Suprapubic skin (tissue), 4 donors: ENCODE results near the gene MKNK2. TPM values are rescaled to one million over a fixed set of nuclear protein-coding genes. Genes with fewer than 3 reads are reported as not detected.

ENCODE experiments used
- DNase-seq, 2 donors: peaks; one replicate each; pipeline ENCODE4 v3.0.0-alpha.2; 2019; ENCODE audit warnings: low spot score in 2 of 2
- H3K27ac ChIP-seq: fragments of 200-600 bp; sonication (generic); one replicate; pipeline ENCODE4 v1.5.1; 2019
- H3K27me3 ChIP-seq: fragments of 200-600 bp; sonication (generic); one replicate; pipeline ENCODE4 v1.5.1; 2019
- H3K36me3 ChIP-seq: fragments of 200-600 bp; sonication (generic); one replicate; pipeline ENCODE4 v1.5.1; 2019
- H3K4me1 ChIP-seq: fragments of 200-600 bp; sonication (generic); one replicate; pipeline ENCODE4 v1.5.1; 2019
- H3K4me3 ChIP-seq: fragments of 200-600 bp; sonication (generic); one replicate; pipeline ENCODE4 v1.5.1; 2019; ENCODE audit warnings: mild to moderate bottlenecking
- H3K9me3 ChIP-seq: fragments of 200-600 bp; sonication (generic); one replicate; pipeline ENCODE4 v1.5.1; 2019
- EP300 ChIP-seq: sonication (generic); formaldehyde crosslinking; IDR thresholded peaks from one replicate; pipeline ENCODE4 v1.6.1; 2017; ENCODE audit warnings: antibody characterized with exemption
- POLR2A ChIP-seq, 2 donors: fragments of 450-650 bp; IDR thresholded peaks; one replicate each; pipeline ENCODE4 v1.6.1; 2017; ENCODE audit warnings: antibody characterized with exemption in 2 of 2, mild to moderate bottlenecking in 2 of 2, moderate library complexity in 2 of 2
- POLR2AphosphoS5 ChIP-seq, 3 donors: sonication (generic); formaldehyde crosslinking; IDR thresholded peaks; one replicate each; pipeline ENCODE4 v1.6.1; 2017; ENCODE audit warnings: antibody characterized with exemption in 3 of 3
- WGBS: methylation state at CpG from one replicate; pipeline ENCODE4 v1.1.5; 2018; 5-methylcytosine and 5-hydroxymethylcytosine counted together
- total RNA-seq, 4 donors: library from RNA; depleted of rRNA; stranded (reverse); fragments of >200 nt; gene quantifications; one replicate each; pipeline ENCODE4 v1.1.0, GENCODE V29; 2016
- TF ChIP-seq, protein P1 (sequence below), 2 donors: fragments of 200-600 bp in 1 of 2; fragments of 450-650 bp in 1 of 2; sonication (generic) in 1 of 2; IDR thresholded peaks; one replicate each; pipeline ENCODE4 v1.5.1; 2016 to 2019; ENCODE audit warnings: antibody characterized with exemption in 2 of 2, mild to moderate bottlenecking in 1 of 2, moderate library complexity in 1 of 2

The MKNK2 gene
- total RNA-seq, 4 donors from 2014 or later = 209 to 249 (median 219) TPM

GRCh38 chr19:2041433-2041682 is 9.7 kb downstream of the MKNK2 start:
- peak overlapping the region; percentile 82 for H3K27ac ChIP-seq
- peaks cover 70% of the 10 kb centered on the region for H3K4me1 ChIP-seq
- H3K36me3 ChIP-seq = peaks cover 65% of the 10 kb centered on the region
- no peaks in the 10 kb centered on the region for H3K27me3 ChIP-seq
- TF ChIP-seq EP300 (no peak), POLR2A (IDR thresholded peaks at IDR 0.05) (no peak), POLR2AphosphoS5 (IDR thresholded peaks at IDR 0.05) (no peak)
- TF ChIP-seq, protein P1, sequence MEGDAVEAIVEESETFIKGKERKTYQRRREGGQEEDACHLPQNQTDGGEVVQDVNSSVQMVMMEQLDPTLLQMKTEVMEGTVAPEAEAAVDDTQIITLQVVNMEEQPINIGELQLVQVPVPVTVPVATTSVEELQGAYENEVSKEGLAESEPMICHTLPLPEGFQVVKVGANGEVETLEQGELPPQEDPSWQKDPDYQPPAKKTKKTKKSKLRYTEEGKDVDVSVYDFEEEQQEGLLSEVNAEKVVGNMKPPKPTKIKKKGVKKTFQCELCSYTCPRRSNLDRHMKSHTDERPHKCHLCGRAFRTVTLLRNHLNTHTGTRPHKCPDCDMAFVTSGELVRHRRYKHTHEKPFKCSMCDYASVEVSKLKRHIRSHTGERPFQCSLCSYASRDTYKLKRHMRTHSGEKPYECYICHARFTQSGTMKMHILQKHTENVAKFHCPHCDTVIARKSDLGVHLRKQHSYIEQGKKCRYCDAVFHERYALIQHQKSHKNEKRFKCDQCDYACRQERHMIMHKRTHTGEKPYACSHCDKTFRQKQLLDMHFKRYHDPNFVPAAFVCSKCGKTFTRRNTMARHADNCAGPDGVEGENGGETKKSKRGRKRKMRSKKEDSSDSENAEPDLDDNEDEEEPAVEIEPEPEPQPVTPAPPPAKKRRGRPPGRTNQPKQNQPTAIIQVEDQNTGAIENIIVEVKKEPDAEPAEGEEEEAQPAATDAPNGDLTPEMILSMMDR (IDR thresholded peaks at IDR 0.05) = no peak
- no peaks in the 10 kb centered on the region for H3K9me3 ChIP-seq
- WGBS = 45% methylated on average over 4 of the region's 6 CpGs
- H3K4me3 ChIP-seq = peak overlapping the region; percentile 34
- DNase-seq = peak in 1 of 2 donors; percentile 78

- no peak overlapping the region for H3K4me3 ChIP-seq
- H3K36me3 ChIP-seq = peaks cover 60% of the 10 kb centered on the region
- TF ChIP-seq, protein P1 (IDR thresholded peaks at IDR 0.05) = no peak
- TF ChIP-seq POLR2AphosphoS5 (IDR thresholded peaks at IDR 0.05) = no peak
- no peak for TF ChIP-seq EP300
- TF ChIP-seq POLR2A (IDR thresholded peaks at IDR 0.05) = no peak
- peaks cover 64% of the 10 kb centered on the region for H3K4me1 ChIP-seq
- H3K27me3 ChIP-seq = no peaks in the 10 kb centered on the region
- H3K27ac ChIP-seq = peak overlapping the region; percentile 82
- H3K9me3 ChIP-seq = no peaks in the 10 kb centered on the region
- peak in 1 of 2 donors; percentile 71 for DNase-seq
- 77% methylated on average over 8 of the region's 28 CpGs for WGBS
Measured at GRCh38 chr19:2040647-2041432, 10.2 kb downstream of the MKNK2 start.

DNA sequence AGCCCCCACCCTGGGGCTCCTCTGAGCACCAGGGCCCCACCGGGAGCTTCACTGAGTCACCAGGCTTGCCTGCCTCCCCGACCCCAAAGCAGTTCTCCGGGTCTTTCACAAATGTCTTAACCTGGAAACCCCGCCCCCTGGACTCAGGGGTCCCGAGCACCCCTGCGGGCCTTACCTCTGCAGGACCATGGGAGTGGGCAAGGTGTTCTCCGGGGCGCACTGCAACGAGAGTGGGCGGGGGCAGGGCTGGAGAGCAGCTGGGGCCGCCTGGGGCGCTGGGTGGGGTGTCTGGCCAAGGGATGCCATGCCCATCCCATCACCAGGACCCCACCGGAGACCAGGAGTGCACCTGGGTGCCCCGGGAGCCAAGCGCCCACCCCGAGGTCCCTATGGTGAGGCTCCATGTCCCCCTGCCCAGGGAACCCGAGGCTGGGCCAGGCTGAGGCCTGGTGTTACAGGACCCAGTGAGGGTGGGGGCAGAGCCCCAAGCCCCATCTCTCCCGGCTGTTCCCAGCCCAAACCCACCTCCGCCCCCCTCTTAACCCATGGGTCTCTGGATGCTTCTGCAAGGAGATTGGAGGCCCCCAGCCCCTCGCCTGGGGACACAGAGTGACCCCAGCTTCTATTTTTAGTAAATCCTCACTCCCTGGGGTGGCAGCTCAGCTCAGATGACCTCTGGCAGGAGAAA is 10.9 kb downstream of the MKNK2 start:
- Histone ChIP-seq H3K9me3 (peaks cover 5% of the 10 kb centered on the region), H3K27ac (peak overlapping the region; percentile 82), H3K27me3 (no peaks in the 10 kb centered on the region), H3K4me3 (no peak overlapping the region), H3K36me3 (peaks cover 52% of the 10 kb centered on the region), H3K4me1 (peaks cover 57% of the 10 kb centered on the region)
- 100% methylated on average over 2 of the region's 20 CpGs for whole genome bisulfite sequencing
- TF ChIP-seq POLR2A (IDR thresholded peaks at IDR 0.05) (no peak), POLR2AphosphoS5 (IDR thresholded peaks at IDR 0.05) (no peak), EP300 (no peak)
- TF ChIP-seq, protein P1 (IDR thresholded peaks at IDR 0.05) = no peak
- DNase-seq = peak; percentile 71 to 76

GRCh38 chr19:2039089-2039958 is 11.7 kb downstream of the MKNK2 start:
- TF ChIP-seq POLR2A (IDR thresholded peaks at IDR 0.05) (no peak), EP300 (no peak), POLR2AphosphoS5 (IDR thresholded peaks at IDR 0.05) (no peak)
- TF ChIP-seq, protein P1 (IDR thresholded peaks at IDR 0.05) = no peak
- H3K4me1 ChIP-seq = peaks cover 56% of the 10 kb centered on the region
- peaks cover 47% of the 10 kb centered on the region for H3K36me3 ChIP-seq
- peak in 1 of 2 donors; percentile 74 for DNase-seq
- 81% methylated on average over 12 of the region's 30 CpGs for WGBS
- H3K27me3 ChIP-seq = no peaks in the 10 kb centered on the region
- H3K9me3 ChIP-seq = peaks cover 6% of the 10 kb centered on the region
- H3K27ac ChIP-seq = no peak overlapping the region
- no peak overlapping the region for H3K4me3 ChIP-seq
